Fibroblast of the aortic adventitia (primary cell): ENCODE measurements around the gene SGSM1. TPM values are rescaled to one million over a fixed set of nuclear protein-coding genes. Genes with fewer than 3 reads are reported as not detected.

ENCODE experiments used
- DNase-seq: peaks from one replicate; pipeline ENCODE4 v3.0.0-alpha.2; 2010; ENCODE audit warnings: low read depth
- H3K4me3 ChIP-seq: 2 replicates; pipeline ENCODE4 v1.5.1; 2011; ENCODE audit warnings: low read depth, mild to moderate bottlenecking, control low read depth, low read length, moderate library complexity
- CTCF ChIP-seq: IDR thresholded peaks from 2 replicates; pipeline ENCODE4 v1.5.1; 2011; ENCODE audit warnings: mild to moderate bottlenecking, low read length, control low read depth, inconsistent platforms; ENCODE audit not compliant: insufficient read depth
- total RNA-seq: library from RNA; depleted of rRNA; stranded (reverse); fragments of >200 nt; gene quantifications from 2 replicates; pipeline ENCODE4 v1.2.3, GENCODE V29; 2012; ENCODE audit warnings: low replicate concordance

Gene SGSM1
- total RNA-seq, 1 donor, result not detected

- H3K4me3 ChIP-seq, result no peak overlapping the region
- no peak for DNase-seq
- no peak for TF ChIP-seq CTCF
Observed at GRCh38 chr22:24855794-24856193, 49.8 kb downstream of the SGSM1 start.

GRCh38 chr22:24857576-24857975 lies 51.6 kb downstream of the SGSM1 start:
- DNase-seq, result no peak
- H3K4me3 ChIP-seq, result no peak overlapping the region
- no peak for TF ChIP-seq CTCF

GRCh38 chr22:24859587-24859986 lies 53.6 kb downstream of the SGSM1 start:
- no peak for TF ChIP-seq CTCF
- no peak for DNase-seq
- H3K4me3 ChIP-seq, result no peak overlapping the region

GRCh38 chr22:24865508-24865907 lies 59.5 kb downstream of the SGSM1 start:
- no peak for DNase-seq
- TF ChIP-seq CTCF, result no peak
- H3K4me3 ChIP-seq, result no peak overlapping the region

- TF ChIP-seq CTCF, result no peak
- no peak for DNase-seq
- H3K4me3 ChIP-seq, result no peak overlapping the region
Observed at GRCh38 chr22:24867323-24868022, 61.5 kb downstream of the SGSM1 start.

GRCh38 chr22:24868979-24869378 lies 63.0 kb downstream of the SGSM1 start:
- TF ChIP-seq CTCF, result no peak
- DNase-seq, result no peak
- no peak overlapping the region for H3K4me3 ChIP-seq
